ENCODE data around the gene KLHL18. TPM values are rescaled to one million over a fixed set of nuclear protein-coding genes. Genes with fewer than 3 reads are reported as not detected.
A peak's percentile ranks its signal among the peaks of the same experiment; 100 is the strongest.

Gene KLHL18
- total RNA-seq (10 to 100 TPM; 44.2 to 68.7 (median 53.8) TPM), polyA plus RNA-seq (100 to 1,000 TPM; 129 to 170 (median 162) TPM)
- long read RNA-seq, donor 1, full-length matches to known transcripts, result 29 of 39 reads
- long read RNA-seq, donor 1, partial matches to known transcripts, result 2 of 39 reads
- long read RNA-seq, donor 1, other reads (novel, unspliced or antisense), result 8 of 39 reads
- long read RNA-seq, donor 2, full-length matches to known transcripts, result 25 of 51 reads
- long read RNA-seq, donor 2, partial matches to known transcripts, result 4 of 51 reads
- long read RNA-seq, donor 2, other reads (novel, unspliced or antisense), result 22 of 51 reads

- intact Hi-C loops (cut with DNase I), result loop anchor here (2.0 to 5.0 kb wide), 3 partner anchors 40 to 115 kb away; no protein-coding TSS in a partner anchor
- 0% methylated on average over 72 to 82 of the region's 82 CpGs for WGBS, 3 donors
- peaks cover 3 to 9% of the 10 kb centered on the region in 2 donors for H3K36me3 ChIP-seq (ENCODE audit: insufficient read depth in 1 of 2, low read depth in 1 of 2)
- no peaks in the 10 kb centered on the region for H3K9me3 ChIP-seq
- peak within 1 kb of the TSS; percentile 97 for H3K4me3 ChIP-seq
- ATAC-seq (peak; percentile 97 to 98 (median 98)), DNase-seq (peak; percentile 94 to 96)
- TF ChIP-seq CTCF (IDR thresholded peaks at IDR 0.05), result no peak
- no peaks in the 10 kb centered on the region for H3K27me3 ChIP-seq (ENCODE audit: insufficient read depth in 3 of 3, low read length in 2 of 3)
- peaks cover 34% of the 10 kb centered on the region for H3K4me1 ChIP-seq
- peak within 1 kb of the TSS; percentile 97 for H3K27ac ChIP-seq
Observed at GRCh38 chr3:47282424-47283192, at the start of gene KLHL18, which contains the start of gene KIF9. KLHL18 (plus strand) TSS chr3:47282944; CDS start chr3:47282966, 22 bp downstream. KIF9 (minus strand) TSS chr3:47282799; CDS start chr3:47277374, 5,425 bp downstream.

GRCh38 chr3:47238017-47238416 is 44.7 kb upstream of the KLHL18 start:
- Histone ChIP-seq H3K4me1 (no peaks in the 10 kb centered on the region), H3K27me3 (ENCODE audit: insufficient read depth in 3 of 3, low read length in 2 of 3) (no peaks in the 10 kb centered on the region), H3K27ac (no peak overlapping the region), H3K9me3 (no peaks in the 10 kb centered on the region), H3K36me3 (ENCODE audit: insufficient read depth in 1 of 2, low read depth in 1 of 2) (no peaks in the 10 kb centered on the region), H3K4me3 (no peak overlapping the region)
- 89 to 95% (median 91%) methylated on average over 3 of the region's 3 CpGs for WGBS, 3 donors
- TF ChIP-seq CTCF (IDR thresholded peaks at IDR 0.05), result no peak
- intact Hi-C loops (cut with DNase I), result no loop called here
- DNase-seq, result no peak
- ATAC-seq, result no peak

GRCh38 chr3:47239929-47240328 is 42.8 kb upstream of the KLHL18 start:
- Histone ChIP-seq H3K9me3 (no peaks in the 10 kb centered on the region), H3K36me3 (ENCODE audit: insufficient read depth in 1 of 2, low read depth in 1 of 2) (no peaks in the 10 kb centered on the region), H3K4me1 (no peaks in the 10 kb centered on the region), H3K4me3 (no peak overlapping the region), H3K27me3 (ENCODE audit: insufficient read depth in 3 of 3, low read length in 2 of 3) (no peaks in the 10 kb centered on the region), H3K27ac (no peak overlapping the region)
- no peak for TF ChIP-seq CTCF (IDR thresholded peaks at IDR 0.05)
- intact Hi-C loops (cut with DNase I), result no loop called here
- ATAC-seq (no peak), DNase-seq (no peak)
- 88 to 93% (median 93%) methylated on average over 5 to 6 of the region's 6 CpGs for WGBS, 3 donors

GRCh38 chr3:47243419-47244147 is 39.2 kb upstream of the KLHL18 start:
- H3K4me3 ChIP-seq, result no peak overlapping the region
- no peak for ATAC-seq
- no peaks in the 10 kb centered on the region for H3K9me3 ChIP-seq
- H3K4me1 ChIP-seq, result no peaks in the 10 kb centered on the region
- TF ChIP-seq CTCF (IDR thresholded peaks at IDR 0.05), result no peak
- H3K36me3 ChIP-seq (ENCODE audit: insufficient read depth in 1 of 2, low read depth in 1 of 2), result no peaks in the 10 kb centered on the region
- 80 to 89% (median 87%) methylated on average over 9 of the region's 9 CpGs for WGBS, 3 donors
- DNase-seq, result no peak
- intact Hi-C loops (cut with DNase I), result no loop called here
- H3K27ac ChIP-seq, result no peak overlapping the region
- no peaks in the 10 kb centered on the region for H3K27me3 ChIP-seq (ENCODE audit: insufficient read depth in 3 of 3, low read length in 2 of 3)

All from psoas muscle (tissue), 8 donors.